ENCODE measurements around the gene SURF1.
A peak's percentile ranks its signal among the peaks of the same experiment; 100 is the strongest.
"Not testable (repeated sequence)": the region's sequence is repeated elsewhere in the genome, so short reads cannot be mapped to it uniquely, and the experiment has no call there.

Gene SURF1

GRCh38 chr9:133356391-133357091 is at the start of gene SURF1, which contains the start of gene SURF2:
Gene SURF1, minus strand, starts transcription at chr9:133356487. Its CDS starts 34 bp downstream, at chr9:133356453.
Gene SURF2, plus strand, starts transcription at chr9:133356550. Its CDS starts 43 bp downstream, at chr9:133356593.
- peak; percentile 93 for DNase-seq

DNA sequence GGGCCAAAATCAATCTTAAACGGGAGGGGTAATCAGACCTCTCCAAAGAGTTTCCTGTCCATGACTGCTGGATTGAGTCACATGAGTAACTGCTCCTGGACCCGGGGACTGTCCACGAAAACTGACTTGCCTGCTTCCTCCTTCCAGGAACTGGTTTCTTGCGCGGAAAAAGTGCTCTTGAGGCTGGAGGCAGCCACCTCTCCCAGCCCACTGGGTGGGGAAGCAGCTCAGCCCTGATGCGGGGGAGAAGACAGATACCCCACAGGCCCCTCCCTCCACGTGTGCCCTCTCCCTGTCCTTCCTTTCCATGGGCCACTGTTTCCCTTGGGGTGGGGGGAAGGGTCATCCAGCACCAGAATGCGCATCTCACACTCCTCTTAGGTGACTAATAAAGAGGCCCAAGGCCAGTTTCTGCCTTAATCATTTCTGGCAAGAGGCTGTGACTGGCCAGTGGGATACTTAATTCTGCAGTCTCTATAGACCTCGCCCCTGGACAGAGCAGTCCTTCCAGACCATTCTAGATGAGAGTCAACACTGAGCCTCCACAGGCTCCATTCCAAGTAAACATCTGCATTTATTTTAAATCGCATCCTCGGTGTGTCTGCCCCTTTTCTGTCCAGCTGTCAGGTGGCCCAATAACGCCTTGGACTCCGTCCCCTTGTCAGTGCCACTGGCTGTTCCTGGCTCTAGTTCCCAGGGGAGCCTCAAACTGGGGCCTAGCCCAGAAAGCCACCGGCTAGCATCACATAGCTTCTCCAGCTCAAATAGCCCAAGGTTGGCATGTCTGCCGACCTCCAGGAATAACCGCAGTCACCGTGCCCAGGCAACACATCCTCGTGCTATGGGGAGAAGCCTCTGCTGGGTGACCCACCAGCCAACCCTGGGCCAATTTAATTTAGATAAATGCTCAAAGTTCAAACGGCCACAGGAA is 49.5 kb upstream of the SURF1 start:
- DNase-seq = no peak

GRCh38 chr9:133404454-133405002 is 48.2 kb upstream of the SURF1 start:
- DNase-seq = no peak

- DNase-seq = peak; percentile 64
Observed at GRCh38 chr9:133403766-133404453, 47.6 kb upstream of the SURF1 start.

DNA sequence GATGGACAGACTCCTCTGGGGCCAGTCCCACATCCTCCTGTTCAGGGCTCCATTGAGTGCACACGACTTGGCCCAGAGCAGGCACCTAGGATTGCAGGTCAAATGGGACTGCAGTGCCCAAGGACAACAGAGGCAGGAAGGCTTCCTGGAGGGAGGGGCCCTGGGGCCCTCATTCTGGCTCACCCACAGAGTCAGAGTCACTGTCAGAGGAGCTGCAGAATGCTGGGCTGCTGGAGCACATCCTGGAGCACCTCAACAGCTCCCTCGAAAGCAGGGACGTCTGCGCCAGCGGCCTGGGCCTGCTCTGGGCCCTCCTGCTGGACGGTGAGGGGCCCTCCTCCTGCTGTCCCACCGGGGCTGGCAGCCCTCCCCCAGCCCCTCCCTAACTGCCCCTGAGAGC is 46.4 kb upstream of the SURF1 start:
- DNase-seq = no peak

DNA sequence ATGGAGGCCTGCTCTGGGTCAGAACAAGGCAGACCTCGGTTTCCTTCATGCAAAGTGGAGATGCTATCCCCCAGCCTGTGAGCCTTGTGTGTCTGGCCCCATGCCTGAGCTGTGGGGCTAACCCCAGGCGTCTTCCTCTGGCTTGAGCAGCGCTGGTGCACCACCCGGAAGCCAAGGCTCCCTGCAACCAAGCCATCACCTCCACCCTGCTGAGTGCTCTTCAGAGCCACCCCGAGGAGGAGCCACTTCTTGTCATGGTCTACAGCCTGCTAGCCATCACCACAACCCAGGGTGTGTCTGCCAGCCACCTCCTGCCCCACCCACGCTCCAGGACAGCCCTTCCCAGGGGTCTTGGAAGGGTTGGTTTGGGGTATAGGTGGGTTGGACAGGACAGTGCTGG is 45.3 kb upstream of the SURF1 start:
- DNase-seq = no peak

- DNase-seq = no peak
Observed at GRCh38 chr9:133400292-133400691, 44.0 kb upstream of the SURF1 start.

- DNase-seq = no peak
Observed at GRCh38 chr9:133397895-133398294, 41.6 kb upstream of the SURF1 start.

DNA sequence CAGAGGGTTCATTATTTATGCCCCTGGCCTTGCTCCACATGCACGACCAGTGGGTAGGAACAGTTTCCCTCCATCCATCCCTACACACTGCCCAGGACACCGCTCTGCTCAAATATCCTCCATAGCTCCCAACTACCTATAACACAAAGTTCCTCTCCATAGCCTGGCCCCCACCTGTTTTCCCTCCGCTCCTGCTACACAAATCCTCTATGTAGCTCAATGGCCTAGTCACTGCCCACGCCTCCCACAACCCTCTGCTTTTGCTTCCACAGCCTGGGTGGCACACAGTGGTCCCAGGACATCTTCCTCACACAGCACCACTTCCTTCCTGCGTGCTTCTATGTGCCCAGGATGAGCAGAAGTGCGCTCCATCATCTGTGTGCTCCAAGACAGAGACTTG is 41.1 kb upstream of the SURF1 start:
- DNase-seq = no peak

DNA sequence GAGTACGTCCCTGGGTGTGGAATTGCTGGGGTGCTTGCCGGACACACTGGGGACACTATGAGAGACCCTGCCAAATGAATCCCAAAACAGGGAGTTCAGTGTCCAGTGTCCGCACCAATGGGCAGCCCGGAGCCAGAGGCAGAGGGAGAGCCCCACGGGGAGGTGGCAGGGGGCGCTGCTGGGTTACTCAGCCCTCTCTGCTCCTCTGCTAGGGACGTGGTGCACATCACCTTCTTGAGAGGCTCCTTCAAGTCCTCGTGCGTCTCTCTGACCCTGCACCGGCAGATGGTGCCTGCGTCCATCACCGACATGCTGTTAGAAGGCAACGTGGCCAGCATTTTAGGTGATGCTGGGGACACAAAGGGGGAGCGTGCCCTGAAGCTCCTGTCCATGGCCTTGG is 40.7 kb upstream of the SURF1 start:
- DNase-seq = no peak

- DNase-seq = no peak
Observed at GRCh38 chr9:133394687-133395271, 38.5 kb upstream of the SURF1 start.

DNA sequence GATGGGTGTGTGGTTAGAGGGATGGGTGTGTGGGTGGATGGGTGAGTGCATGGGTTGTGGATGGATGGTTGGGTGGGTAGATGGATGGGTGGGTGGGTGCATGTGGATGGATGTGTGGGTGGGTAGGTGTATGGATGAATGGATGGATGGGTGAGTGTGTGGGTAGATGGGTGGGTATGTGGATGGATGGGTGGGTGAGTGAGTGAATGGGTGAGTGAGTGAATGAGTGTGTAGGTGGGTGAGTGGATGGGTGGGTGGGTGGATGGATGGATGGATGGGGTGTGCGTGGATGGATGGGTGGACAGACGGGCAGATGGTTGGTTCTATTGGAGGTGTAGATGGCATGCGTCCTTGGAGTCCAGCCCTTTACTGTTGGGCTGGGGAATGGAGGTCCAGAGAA is 37.1 kb upstream of the SURF1 start:
- DNase-seq = no peak

- not testable (repeated sequence) for DNase-seq
Observed at GRCh38 chr9:133392308-133392707, 36.0 kb upstream of the SURF1 start.

- not testable (repeated sequence) for DNase-seq
Observed at GRCh38 chr9:133391449-133391848, 35.2 kb upstream of the SURF1 start.

DNA sequence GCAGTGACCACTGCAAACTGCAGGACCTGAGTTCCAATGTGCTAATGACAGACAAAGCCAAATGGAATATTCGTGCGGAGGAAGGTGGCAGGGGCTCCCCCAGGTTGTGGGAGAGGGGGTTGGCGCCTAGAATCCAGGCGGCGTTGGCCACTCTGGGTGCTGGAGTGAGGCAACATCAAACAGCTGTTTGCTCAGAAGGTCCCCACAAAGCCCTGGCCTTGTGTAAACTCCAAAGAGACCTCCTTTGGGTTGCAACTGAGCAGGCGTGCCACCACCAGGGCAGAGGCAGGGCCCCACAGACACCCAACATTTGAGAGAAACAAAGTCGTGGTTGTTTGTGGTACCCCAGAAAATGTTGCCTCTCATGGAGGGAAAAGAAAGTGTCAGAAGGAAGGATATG is 34.4 kb upstream of the SURF1 start:
- no peak for DNase-seq

DNA sequence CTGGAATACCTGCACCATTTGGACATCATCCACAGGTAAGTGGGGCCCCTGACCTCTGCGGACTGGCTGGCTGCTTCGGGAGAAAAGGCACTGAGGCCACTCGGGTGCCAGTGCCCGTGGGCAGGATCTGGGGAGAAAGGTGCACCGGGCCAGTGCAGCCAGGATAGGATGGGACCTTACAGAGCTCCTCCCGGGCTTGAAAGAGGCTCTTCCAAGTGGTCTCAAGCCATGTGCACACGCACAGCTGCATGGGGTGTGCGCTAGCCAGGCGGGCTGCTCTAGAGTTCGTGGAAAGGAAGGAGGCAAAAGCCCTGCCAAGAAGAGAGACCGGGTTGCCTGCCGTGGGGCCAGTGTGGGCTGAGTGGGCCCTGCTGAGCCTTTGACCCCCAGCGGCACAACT is 33.3 kb upstream of the SURF1 start:
- DNase-seq = no peak

DNA sequence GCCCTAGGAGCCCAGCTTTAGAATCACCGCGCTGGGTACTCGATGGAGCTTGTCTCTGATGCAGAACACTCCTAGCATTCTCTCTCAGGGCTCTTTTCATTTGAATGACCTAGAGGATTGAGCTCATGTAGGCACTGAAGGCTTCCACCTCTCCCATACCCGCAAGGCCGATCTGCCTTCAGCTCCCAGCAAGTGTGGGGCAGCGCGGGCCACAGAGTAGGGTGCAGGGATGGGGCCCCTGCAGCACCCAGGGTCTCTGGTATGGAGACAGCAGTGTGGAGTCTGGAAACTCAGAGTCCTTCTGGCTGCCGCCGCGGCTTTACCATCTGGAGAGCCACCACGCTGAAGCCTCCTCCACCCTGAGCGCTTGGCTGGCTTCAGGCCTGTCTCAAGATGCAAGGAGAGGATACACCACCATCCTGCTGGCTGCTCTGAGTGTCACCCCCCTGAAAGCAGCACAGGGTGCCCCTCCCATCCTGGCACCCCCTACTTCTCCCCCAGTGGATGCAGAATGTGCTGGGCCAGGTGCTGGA is 32.8 kb upstream of the SURF1 start:
- DNase-seq = no peak

DNA sequence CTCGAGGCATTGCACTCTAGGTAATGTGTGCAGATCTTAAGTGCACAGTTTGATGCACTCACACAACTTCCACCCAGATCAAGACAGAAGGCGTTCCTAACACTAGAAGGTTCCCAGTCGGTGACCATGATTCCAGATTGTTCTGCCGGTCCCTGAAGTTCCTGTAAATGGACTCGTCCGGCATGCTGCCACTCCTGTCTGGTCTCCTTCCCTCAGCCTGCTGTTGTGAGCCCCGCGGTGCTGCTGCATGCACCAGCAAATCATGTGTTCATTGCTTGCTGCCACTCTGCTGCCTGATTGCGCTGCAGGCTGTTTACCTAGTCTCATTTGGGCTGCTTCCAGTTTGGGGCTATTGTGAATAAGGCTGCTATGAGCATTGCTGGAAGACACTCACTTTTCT is 31.4 kb upstream of the SURF1 start:
- no peak for DNase-seq

DNA sequence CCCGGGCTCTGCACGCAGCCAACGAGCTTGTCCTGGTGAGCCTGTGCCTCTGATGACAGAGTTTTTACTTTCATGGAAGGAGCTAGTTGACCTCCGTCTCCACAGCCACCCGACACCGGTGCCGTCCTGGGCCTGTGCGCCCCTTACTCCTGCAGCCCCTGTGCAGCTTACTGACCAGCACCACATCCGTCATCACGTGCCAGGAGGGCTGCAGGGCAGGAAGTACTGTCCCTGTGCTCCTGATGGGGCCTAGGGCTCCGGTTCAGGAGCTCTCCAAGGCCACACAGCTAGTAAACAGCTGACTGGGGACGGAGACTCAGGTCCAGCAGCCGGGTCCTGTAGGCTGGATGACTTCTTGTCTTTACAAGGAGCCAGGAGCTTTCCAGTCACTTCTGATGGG is 30.1 kb upstream of the SURF1 start:
- no peak for DNase-seq

DNA sequence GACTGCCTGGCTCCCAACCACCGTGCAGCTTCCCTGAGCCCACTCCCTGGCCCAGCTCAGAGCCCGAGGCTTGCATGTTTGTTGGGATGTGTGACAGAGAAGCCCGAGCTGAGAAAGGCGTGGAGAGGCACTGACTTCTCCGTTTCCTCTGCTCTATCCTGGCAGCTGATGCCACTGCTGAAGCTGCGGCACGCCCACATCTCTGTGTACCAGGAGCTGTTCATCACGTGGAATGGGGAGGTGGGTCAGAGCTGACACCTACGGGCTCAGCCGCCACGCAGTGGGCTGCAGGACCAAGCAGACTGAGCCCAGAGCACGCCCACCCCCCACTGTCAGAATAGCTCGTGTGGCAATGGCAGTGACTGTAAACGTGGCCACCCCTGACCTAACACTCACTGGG is 29.2 kb upstream of the SURF1 start:
- DNase-seq = no peak

DNA sequence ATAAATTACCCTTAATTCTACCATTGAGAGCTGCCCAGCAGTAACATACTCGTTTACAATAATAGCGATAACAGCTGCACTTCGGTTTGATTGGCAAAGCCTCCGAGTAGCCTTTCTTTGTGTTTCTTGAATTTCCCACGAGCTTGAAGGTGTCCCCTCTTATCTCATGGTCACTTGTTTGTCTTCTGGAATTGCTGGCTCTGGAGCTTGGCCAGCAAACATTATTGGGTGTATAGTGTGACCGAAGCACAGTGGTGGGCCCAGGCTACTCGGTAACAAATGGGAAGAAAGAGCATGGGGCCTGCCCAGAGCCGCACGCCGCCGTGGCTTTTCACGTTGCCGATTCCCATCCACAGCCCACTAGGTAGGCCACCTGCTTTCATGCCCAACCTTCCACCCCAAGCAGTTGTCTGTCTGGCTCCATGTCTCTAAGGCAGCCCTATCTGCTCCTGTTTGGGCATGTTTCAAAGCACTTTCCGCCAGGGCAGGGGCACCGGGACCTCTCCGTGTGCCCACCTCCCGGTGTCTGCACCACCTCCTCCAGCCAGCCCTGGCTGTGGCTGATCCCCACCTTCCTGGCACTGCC is 28.5 kb upstream of the SURF1 start:
- DNase-seq = no peak

- DNase-seq = no peak
Observed at GRCh38 chr9:133383438-133383837, 27.2 kb upstream of the SURF1 start.
